Kidney (tissue), 14 donors: Measurements from ENCODE around the gene FAM47B. TPM values are rescaled to one million over a fixed set of nuclear protein-coding genes. Genes with fewer than 3 reads are reported as not detected.

ENCODE experiments used
- DNase-seq, 5 donors: peaks; one replicate each; pipeline ENCODE4 v3.0.0-alpha.2; 2013 to 2020
- FAIRE-seq: peaks from 2 replicates; lab custom pipeline; 2012; peaks lifted over from hg19 to GRCh38; lab: Jason Lieb, UNC
- H3K27ac ChIP-seq, 2 donors: one replicate each; pipeline ENCODE4 v1.7.0; 2013; ENCODE audit warnings: low read depth in 2 of 2, low read length in 2 of 2, inconsistent platforms in 1 of 2
- H3K27me3 ChIP-seq: one replicate; pipeline ENCODE4 v1.7.1; 2013; ENCODE audit warnings: low read length, inconsistent platforms; ENCODE audit not compliant: control insufficient read depth, insufficient read depth
- H3K36me3 ChIP-seq, 3 donors: one replicate each; pipeline versions ENCODE4 v1.7.0 to v1.7.1; 2013; ENCODE audit warnings: low read length in 3 of 3, control low read depth in 1 of 3, inconsistent platforms in 1 of 3; ENCODE audit not compliant: insufficient read depth in 3 of 3, control insufficient read depth in 2 of 3
- H3K4me1 ChIP-seq, 3 donors: one replicate each; pipeline versions ENCODE4 v1.7.0 to v1.7.1; 2013; ENCODE audit warnings: low read length in 3 of 3, inconsistent platforms in 1 of 3, low read depth in 1 of 3; ENCODE audit not compliant: control insufficient read depth in 2 of 3, insufficient read depth in 2 of 3
- H3K4me3 ChIP-seq, 3 donors: one replicate each; pipeline versions ENCODE4 v1.7.0 to v1.8.1; 2013; ENCODE audit warnings: low read length in 3 of 3, control low read depth in 1 of 3, inconsistent platforms in 1 of 3
- H3K9ac ChIP-seq, 3 donors: one replicate each; pipeline versions ENCODE4 v1.7.0 to v1.7.1; 2013; ENCODE audit warnings: low read length in 3 of 3, control low read depth in 1 of 3, inconsistent platforms in 1 of 3
- H3K9me3 ChIP-seq, 3 donors: one replicate each; pipeline versions ENCODE4 v1.7.0 to v1.7.1; 2013; ENCODE audit warnings: low read length in 3 of 3, control low read depth in 1 of 3, inconsistent platforms in 1 of 3; ENCODE audit not compliant: control insufficient read depth in 2 of 3, insufficient read depth in 1 of 3
- intact Hi-C: fragments of 100-400 bp; cut with DNase I; formaldehyde crosslinking; loops from one replicate; pipeline ENCODE4 v1.11.1; 2022
- polyA plus RNA-seq: library from polyadenylated mRNA; stranded (reverse); fragments of 350-450 nt; fragmentation: Illumina TruSeq; extraction: RNeasy Lipid Tissue Mini Kit (QIAGEN cat#74804); gene quantifications from one replicate; pipeline ENCODE4 v1.2.3, GENCODE V29; 2014; ENCODE audit warnings: low read depth, low replicate concordance; ENCODE audit not compliant: insufficient read depth
- total RNA-seq: library from RNA; stranded (reverse); fragmentation: NEBNext Ultra II Directional; extraction: Animal tissue kit (Norgen Biotek cat#: 25700); gene quantifications from one replicate; pipeline ENCODE4 v1.2.1, GENCODE V29; 2021
- TF ChIP-seq, protein P1 (sequence below): IDR thresholded peaks from 3 replicates; pipeline ENCODE4 v1.5.1; 2012; ENCODE audit warnings: mild to moderate bottlenecking, moderate library complexity, borderline replicate concordance; ENCODE audit not compliant: insufficient read depth; ENCODE audit errors: extremely low read depth
- donor health status: control.
- donor health status: control.
- donor health status: control.
- donor health status: control.
- donor health status: control.
- donor health status: DM: yes; HTN: yes; CAD: no.
- donor health status: Normal renal cell carcinoma (clear cell type).

The FAM47B gene
- total and polyA plus RNA-seq, 2 donors from 2014 or later = not detected

DNA sequence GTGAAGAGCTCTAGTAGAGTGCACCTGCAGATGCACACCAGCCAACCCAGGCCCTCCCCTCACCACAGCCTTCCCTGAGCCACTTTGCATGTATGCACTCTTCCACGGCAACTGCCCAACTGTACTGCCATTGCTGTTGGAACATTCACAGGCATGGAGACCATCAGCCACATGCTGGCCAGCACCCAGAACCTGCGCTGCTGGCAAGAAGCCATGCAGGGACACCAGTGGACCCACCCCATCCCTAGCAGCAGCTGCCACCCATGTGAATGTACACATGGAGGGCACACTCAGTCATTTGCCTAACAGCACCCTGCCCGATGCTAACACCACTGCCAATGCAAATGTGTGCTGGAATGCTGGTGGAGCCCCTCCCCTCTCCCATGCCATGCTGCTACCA lies 35.6 kb downstream of the FAM47B start:
- H3K4me3 ChIP-seq = no peak overlapping the region
- H3K27ac ChIP-seq = no peak overlapping the region
- no peaks in the 10 kb centered on the region for H3K36me3 ChIP-seq
- TF ChIP-seq, protein P1, sequence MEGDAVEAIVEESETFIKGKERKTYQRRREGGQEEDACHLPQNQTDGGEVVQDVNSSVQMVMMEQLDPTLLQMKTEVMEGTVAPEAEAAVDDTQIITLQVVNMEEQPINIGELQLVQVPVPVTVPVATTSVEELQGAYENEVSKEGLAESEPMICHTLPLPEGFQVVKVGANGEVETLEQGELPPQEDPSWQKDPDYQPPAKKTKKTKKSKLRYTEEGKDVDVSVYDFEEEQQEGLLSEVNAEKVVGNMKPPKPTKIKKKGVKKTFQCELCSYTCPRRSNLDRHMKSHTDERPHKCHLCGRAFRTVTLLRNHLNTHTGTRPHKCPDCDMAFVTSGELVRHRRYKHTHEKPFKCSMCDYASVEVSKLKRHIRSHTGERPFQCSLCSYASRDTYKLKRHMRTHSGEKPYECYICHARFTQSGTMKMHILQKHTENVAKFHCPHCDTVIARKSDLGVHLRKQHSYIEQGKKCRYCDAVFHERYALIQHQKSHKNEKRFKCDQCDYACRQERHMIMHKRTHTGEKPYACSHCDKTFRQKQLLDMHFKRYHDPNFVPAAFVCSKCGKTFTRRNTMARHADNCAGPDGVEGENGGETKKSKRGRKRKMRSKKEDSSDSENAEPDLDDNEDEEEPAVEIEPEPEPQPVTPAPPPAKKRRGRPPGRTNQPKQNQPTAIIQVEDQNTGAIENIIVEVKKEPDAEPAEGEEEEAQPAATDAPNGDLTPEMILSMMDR = no peak
- H3K27me3 ChIP-seq = peaks cover 2% of the 10 kb centered on the region
- FAIRE-seq (no peak), DNase-seq (no peak)
- intact Hi-C loops = no loop called here
- no peak overlapping the region for H3K9ac ChIP-seq
- H3K9me3 ChIP-seq = no peaks in the 10 kb centered on the region
- H3K4me1 ChIP-seq = no peaks in the 10 kb centered on the region

GRCh38 chrX:34987646-34988045 lies 45.0 kb downstream of the FAM47B start:
- intact Hi-C loops = no loop called here
- FAIRE-seq = no peak

More at GRCh38 chrX:34987646-34988045, 45.0 kb downstream of the FAM47B start:
- TF ChIP-seq, protein P1 = no peak
- Histone ChIP-seq H3K4me3 (no peak overlapping the region), H3K27me3 (no peaks in the 10 kb centered on the region), H3K9me3 (no peaks in the 10 kb centered on the region), H3K36me3 (no peaks in the 10 kb centered on the region), H3K27ac (no peak overlapping the region), H3K4me1 (no peaks in the 10 kb centered on the region), H3K9ac (no peak overlapping the region)
- DNase-seq = no peak
